Karpas-422 (cell line): ENCODE results near the gene DYRK1A. TPM values are rescaled to one million over a fixed set of nuclear protein-coding genes. Genes with fewer than 3 reads are reported as not detected.

Experiments
- DNase-seq: peaks from one replicate; pipeline ENCODE4 v3.0.0-alpha.2; 2015
- H2AFZ ChIP-seq: fragments of 200-600 bp; sonication (generic); 2 replicates; pipeline ENCODE4 v1.6.1; 2014; ENCODE audit warnings: antibody characterized with exemption, low read length, mixed read lengths
- H3K27ac ChIP-seq: fragments of 200-600 bp; sonication (generic); 2 replicates; pipeline ENCODE4 v1.5.1; 2014; ENCODE audit warnings: mild to moderate bottlenecking, low read length, moderate library complexity
- H3K27me3 ChIP-seq: fragments of 200-600 bp; sonication (generic); 2 replicates; pipeline ENCODE4 v1.6.1; 2014; ENCODE audit warnings: low read length, mixed read lengths
- H3K36me3 ChIP-seq: fragments of 200-600 bp; sonication (generic); 2 replicates; pipeline ENCODE4 v1.6.1; 2014; ENCODE audit warnings: low read length, mixed read lengths; ENCODE audit not compliant: insufficient read depth
- H3K4me1 ChIP-seq: fragments of 200-600 bp; sonication (generic); 2 replicates; pipeline ENCODE4 v1.6.1; 2014; ENCODE audit warnings: mild to moderate bottlenecking, low read length, mixed read lengths
- H3K4me2 ChIP-seq: fragments of 200-600 bp; sonication (generic); 2 replicates; pipeline ENCODE4 v1.6.1; 2014; ENCODE audit warnings: low read length, low read depth, mild to moderate bottlenecking; ENCODE audit not compliant: poor library complexity, severe bottlenecking
- H3K4me3 ChIP-seq: fragments of 200-600 bp; sonication (generic); 2 replicates; pipeline ENCODE4 v1.5.1; 2014; ENCODE audit warnings: mild to moderate bottlenecking, antibody characterized with exemption, low read length, mixed read lengths
- H3K79me2 ChIP-seq: fragments of 200-600 bp; sonication (generic); 2 replicates; pipeline ENCODE4 v1.6.1; 2014; ENCODE audit warnings: mild to moderate bottlenecking, low read length, mixed read lengths
- H3K9ac ChIP-seq: fragments of 200-600 bp; sonication (generic); 2 replicates; pipeline ENCODE4 v1.6.0; 2014; ENCODE audit warnings: low read length
- H3K9me2 ChIP-seq: fragments of 200-600 bp; sonication (generic), shearing (Covaris generic); replicated peaks from 2 replicates; pipeline ENCODE4 v1.6.0; 2014; ENCODE audit warnings: mild to moderate bottlenecking, low read length, moderate library complexity; ENCODE audit not compliant: insufficient read depth
- H3K9me3 ChIP-seq: fragments of 300-700, 200-600 bp; sonication (generic); 2 replicates; pipeline ENCODE4 v1.6.1; 2014; ENCODE audit warnings: low read length, mixed read lengths
- H4K20me1 ChIP-seq: fragments of 200-600 bp; sonication (generic); 2 replicates; pipeline ENCODE4 v1.6.1; 2014; ENCODE audit warnings: mild to moderate bottlenecking, antibody characterized with exemption, low read length, low read depth; ENCODE audit not compliant: insufficient read depth
- total RNA-seq: library from RNA; depleted of rRNA; stranded (reverse); fragments of >200 nt; shearing (Covaris generic); gene quantifications from 2 replicates; pipeline ENCODE4 v1.2.3, GENCODE V29; 2014; ENCODE audit warnings: low replicate concordance

Gene DYRK1A
- total RNA-seq, 1 experiment from 2014 or later, result 98.2 TPM

DNA sequence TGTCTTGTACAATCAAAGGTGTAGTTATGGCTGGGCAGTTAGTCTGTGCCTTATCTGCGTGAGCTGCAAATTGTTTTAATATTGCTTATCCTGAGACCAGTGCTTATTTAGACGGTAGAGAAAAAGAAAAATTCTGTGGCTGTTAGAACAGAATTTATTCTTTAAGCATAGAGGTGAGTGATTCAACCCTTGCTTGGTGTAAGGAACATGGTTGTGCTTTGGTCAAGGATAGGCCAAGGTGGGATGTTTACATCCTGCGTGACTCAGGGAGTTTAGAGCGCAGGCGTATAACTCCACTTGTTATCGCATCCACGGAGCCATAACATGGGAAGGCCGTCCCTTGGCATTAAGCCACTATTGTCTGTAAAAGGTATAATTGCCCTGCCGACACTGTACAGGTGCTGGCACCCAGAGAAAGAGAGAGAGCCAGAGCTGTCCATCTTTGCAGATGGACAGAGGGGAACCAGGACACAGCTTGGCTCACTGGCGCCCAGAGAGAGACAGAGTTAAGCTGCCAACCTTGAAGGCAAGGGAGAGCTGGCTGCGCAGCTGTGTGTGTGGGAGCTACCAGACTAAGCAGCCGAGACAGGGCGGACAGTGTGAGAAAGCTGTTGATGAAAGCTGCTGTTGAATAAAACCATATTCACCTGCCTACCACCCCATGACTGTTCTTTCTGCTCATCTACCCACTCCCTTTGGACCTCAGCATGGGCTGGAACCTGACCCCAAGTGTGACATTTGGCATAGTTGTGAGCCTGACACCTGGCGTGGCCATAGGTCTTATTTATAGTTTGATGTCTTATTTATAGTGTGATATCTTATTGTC lies 200.4 kb downstream of the DYRK1A start:
- peaks cover 15% of the 10 kb centered on the region for H3K4me1 ChIP-seq
- H3K9me2 ChIP-seq, result no peaks in the 10 kb centered on the region
- no peaks in the 10 kb centered on the region for H3K36me3 ChIP-seq
- no peak for DNase-seq
- no peaks in the 10 kb centered on the region for H4K20me1 ChIP-seq
- H3K9me3 ChIP-seq, result no peaks in the 10 kb centered on the region
- H3K4me3 ChIP-seq, result no peak overlapping the region
- H3K9ac ChIP-seq, result no peak overlapping the region
- no peak overlapping the region for H2AFZ ChIP-seq
- H3K4me2 ChIP-seq, result no peak overlapping the region
- no peak overlapping the region for H3K27ac ChIP-seq
- no peaks in the 10 kb centered on the region for H3K79me2 ChIP-seq
- no peaks in the 10 kb centered on the region for H3K27me3 ChIP-seq

DNA sequence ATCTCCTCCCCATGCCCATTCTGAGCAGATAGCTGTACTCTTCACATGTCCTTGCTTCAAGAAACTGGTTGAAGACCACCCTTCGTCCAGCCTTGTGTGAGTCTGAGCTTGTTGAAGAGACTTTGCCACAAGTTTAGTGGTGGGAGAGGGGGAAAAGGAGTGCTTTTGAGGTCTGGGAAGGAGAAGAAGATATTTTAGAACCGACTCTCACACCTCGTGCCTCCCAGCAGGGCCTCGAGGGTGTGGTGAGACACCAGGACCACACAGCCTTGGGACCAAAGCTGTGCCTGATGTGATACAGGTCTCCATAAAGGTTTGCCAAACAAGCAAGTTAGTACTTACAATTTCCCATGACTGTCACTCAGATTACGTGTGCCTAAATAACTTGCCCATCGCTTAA lies 201.8 kb downstream of the DYRK1A start:
- Histone ChIP-seq H3K27me3 (no peaks in the 10 kb centered on the region), H4K20me1 (no peaks in the 10 kb centered on the region), H3K9me3 (no peaks in the 10 kb centered on the region), H3K9me2 (no peaks in the 10 kb centered on the region), H3K4me1 (peaks cover 9% of the 10 kb centered on the region), H3K27ac (no peak overlapping the region), H3K4me3 (no peak overlapping the region), H3K9ac (no peak overlapping the region), H3K79me2 (no peaks in the 10 kb centered on the region), H3K36me3 (no peaks in the 10 kb centered on the region), H3K4me2 (no peak overlapping the region), H2AFZ (no peak overlapping the region)
- DNase-seq, result no peak

DNA sequence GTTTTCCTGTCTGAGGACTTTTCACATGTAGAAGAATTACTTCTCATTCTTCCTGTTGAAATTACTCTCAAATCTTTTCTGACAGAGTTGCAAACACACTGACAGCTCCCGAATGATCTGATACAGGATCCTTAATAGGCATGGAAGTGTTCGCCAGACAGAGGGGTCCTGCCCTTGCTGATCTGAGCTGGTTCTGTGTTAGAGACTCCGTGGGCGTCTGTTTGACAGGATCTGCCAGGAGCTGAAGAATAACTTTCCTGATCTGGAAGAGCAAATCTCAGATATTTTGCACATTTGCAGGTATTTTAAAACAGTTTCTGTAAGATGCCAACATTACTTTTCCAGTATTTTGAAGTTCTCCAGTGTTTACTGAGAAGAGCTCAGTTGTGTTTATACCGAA lies 202.3 kb downstream of the DYRK1A start:
- H3K4me3 ChIP-seq, result no peak overlapping the region
- no peaks in the 10 kb centered on the region for H3K79me2 ChIP-seq
- H3K36me3 ChIP-seq, result no peaks in the 10 kb centered on the region
- peaks cover 7% of the 10 kb centered on the region for H3K4me1 ChIP-seq
- H2AFZ ChIP-seq, result no peak overlapping the region
- DNase-seq, result no peak
- no peak overlapping the region for H3K9ac ChIP-seq
- H3K4me2 ChIP-seq, result no peak overlapping the region
- H3K9me2 ChIP-seq, result no peaks in the 10 kb centered on the region
- no peak overlapping the region for H3K27ac ChIP-seq
- H3K27me3 ChIP-seq, result no peaks in the 10 kb centered on the region
- H3K9me3 ChIP-seq, result no peaks in the 10 kb centered on the region
- H4K20me1 ChIP-seq, result no peaks in the 10 kb centered on the region

DNA sequence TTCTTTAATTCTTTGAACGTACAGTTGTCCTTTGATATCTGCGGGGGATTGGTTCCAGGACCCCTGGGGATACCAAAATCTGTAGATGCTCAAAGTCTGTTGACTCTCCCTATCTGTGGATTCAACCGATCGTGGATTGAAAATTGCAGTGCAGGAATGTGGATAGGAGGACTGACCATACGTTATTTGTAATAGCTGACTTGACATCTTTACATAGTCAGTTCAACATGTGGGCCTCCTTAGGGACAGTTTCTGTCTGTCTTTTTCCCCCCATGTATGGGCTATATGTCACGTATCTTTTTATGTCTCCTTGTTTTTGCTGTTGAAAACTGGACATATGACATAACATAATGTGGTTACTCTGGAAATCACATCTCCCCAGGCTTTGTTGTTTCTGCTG lies 204.9 kb downstream of the DYRK1A start:
- no peaks in the 10 kb centered on the region for H3K9me3 ChIP-seq
- no peaks in the 10 kb centered on the region for H3K79me2 ChIP-seq
- no peak for DNase-seq
- H3K4me3 ChIP-seq, result no peak overlapping the region
- no peaks in the 10 kb centered on the region for H4K20me1 ChIP-seq
- no peaks in the 10 kb centered on the region for H3K4me1 ChIP-seq
- H3K9ac ChIP-seq, result no peak overlapping the region
- H3K36me3 ChIP-seq, result no peaks in the 10 kb centered on the region
- no peaks in the 10 kb centered on the region for H3K9me2 ChIP-seq
- no peak overlapping the region for H2AFZ ChIP-seq
- no peak overlapping the region for H3K4me2 ChIP-seq
- H3K27me3 ChIP-seq, result no peaks in the 10 kb centered on the region
- no peak overlapping the region for H3K27ac ChIP-seq

DNA sequence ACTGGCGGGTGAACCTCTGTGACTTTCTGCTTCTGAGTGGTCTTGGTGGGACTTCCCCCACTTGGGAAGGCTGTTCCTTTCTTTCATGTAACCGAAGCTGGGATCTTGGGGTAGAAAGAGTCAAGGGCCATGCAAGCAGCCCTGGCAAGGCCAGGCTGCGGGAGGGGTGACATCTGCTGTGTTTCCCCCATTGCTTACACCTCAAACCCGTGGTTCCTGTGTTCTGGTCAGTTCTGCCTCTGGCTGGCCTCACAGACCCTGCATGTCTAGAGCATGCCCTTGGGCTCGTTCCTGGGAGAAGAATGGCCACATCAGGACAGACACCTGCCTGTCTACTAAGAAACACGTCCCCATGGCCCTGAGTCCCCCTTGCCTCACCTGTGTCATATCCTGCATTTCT lies 207.7 kb downstream of the DYRK1A start:
- H3K9me2 ChIP-seq, result no peaks in the 10 kb centered on the region
- H3K9ac ChIP-seq, result no peak overlapping the region
- no peaks in the 10 kb centered on the region for H3K36me3 ChIP-seq
- no peaks in the 10 kb centered on the region for H4K20me1 ChIP-seq
- no peak overlapping the region for H3K4me2 ChIP-seq
- peaks cover 6% of the 10 kb centered on the region for H3K9me3 ChIP-seq
- H3K27me3 ChIP-seq, result 0 out of 2 replicates have a peak, but pooled peaks cover 3% of the 10 kb centered on the region
- H3K27ac ChIP-seq, result no peak overlapping the region
- no peaks in the 10 kb centered on the region for H3K4me1 ChIP-seq
- no peak for DNase-seq
- no peak overlapping the region for H2AFZ ChIP-seq
- no peak overlapping the region for H3K4me3 ChIP-seq
- H3K79me2 ChIP-seq, result no peaks in the 10 kb centered on the region

DNA sequence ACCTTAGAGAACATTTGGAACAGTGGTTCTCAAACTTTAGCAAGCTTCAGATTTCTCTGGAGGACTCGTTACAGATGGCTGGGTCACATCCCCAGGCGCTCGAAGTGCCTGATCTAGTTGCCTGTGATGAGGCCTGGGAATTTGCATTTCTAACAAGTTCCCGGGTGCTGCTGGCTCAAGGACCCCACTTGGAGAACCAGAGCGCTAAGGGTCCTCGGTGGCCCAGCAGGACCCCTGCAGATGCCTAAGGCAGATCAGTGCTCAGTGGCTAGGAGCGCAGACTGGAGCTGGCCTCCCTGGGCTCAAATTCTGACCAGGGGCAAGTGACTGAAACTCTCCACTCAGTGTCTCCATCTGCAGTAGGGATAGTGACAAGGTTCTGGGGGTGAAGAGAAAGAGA lies 208.2 kb downstream of the DYRK1A start:
- no peak overlapping the region for H2AFZ ChIP-seq
- no peak overlapping the region for H3K9ac ChIP-seq
- H4K20me1 ChIP-seq, result no peaks in the 10 kb centered on the region
- no peak overlapping the region for H3K27ac ChIP-seq
- H3K4me1 ChIP-seq, result no peaks in the 10 kb centered on the region
- no peak for DNase-seq
- no peaks in the 10 kb centered on the region for H3K79me2 ChIP-seq
- no peaks in the 10 kb centered on the region for H3K9me2 ChIP-seq
- H3K36me3 ChIP-seq, result no peaks in the 10 kb centered on the region
- H3K4me3 ChIP-seq, result no peak overlapping the region
- H3K27me3 ChIP-seq, result 0 out of 2 replicates have a peak, but pooled peaks cover 3% of the 10 kb centered on the region
- H3K9me3 ChIP-seq, result peaks cover 6% of the 10 kb centered on the region
- no peak overlapping the region for H3K4me2 ChIP-seq

DNA sequence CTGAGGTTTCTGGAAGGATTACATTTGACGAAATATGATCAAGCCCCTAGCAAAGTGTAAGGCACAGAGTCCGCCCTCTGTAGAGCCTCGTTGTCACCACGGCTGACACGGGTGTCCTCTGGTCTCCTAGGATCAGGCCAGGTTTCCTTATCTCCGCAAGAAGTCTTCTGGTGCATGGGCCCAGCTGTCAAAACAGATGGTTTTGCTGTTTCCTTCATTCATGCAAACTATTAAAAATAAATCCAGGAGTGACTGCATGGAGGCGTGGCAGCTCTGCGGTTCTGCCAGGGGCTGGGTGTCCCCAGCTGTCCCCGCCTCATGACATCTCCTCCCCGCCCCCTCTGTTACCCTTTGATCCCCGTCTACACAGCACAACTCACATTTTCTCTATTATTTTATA lies 209.0 kb downstream of the DYRK1A start:
- H3K4me2 ChIP-seq, result no peak overlapping the region
- no peaks in the 10 kb centered on the region for H3K4me1 ChIP-seq
- H3K9ac ChIP-seq, result no peak overlapping the region
- no peak overlapping the region for H3K27ac ChIP-seq
- DNase-seq, result no peak
- H3K9me2 ChIP-seq, result no peaks in the 10 kb centered on the region
- H3K4me3 ChIP-seq, result no peak overlapping the region
- H3K27me3 ChIP-seq, result peaks cover 3% of the 10 kb centered on the region; the same call in 1 of the 2 replicates
- H2AFZ ChIP-seq, result no peak overlapping the region
- no peaks in the 10 kb centered on the region for H4K20me1 ChIP-seq
- H3K9me3 ChIP-seq, result peaks cover 6% of the 10 kb centered on the region
- H3K79me2 ChIP-seq, result no peaks in the 10 kb centered on the region
- H3K36me3 ChIP-seq, result no peaks in the 10 kb centered on the region
